ENCODE data around the gene THSD4.

DNA sequence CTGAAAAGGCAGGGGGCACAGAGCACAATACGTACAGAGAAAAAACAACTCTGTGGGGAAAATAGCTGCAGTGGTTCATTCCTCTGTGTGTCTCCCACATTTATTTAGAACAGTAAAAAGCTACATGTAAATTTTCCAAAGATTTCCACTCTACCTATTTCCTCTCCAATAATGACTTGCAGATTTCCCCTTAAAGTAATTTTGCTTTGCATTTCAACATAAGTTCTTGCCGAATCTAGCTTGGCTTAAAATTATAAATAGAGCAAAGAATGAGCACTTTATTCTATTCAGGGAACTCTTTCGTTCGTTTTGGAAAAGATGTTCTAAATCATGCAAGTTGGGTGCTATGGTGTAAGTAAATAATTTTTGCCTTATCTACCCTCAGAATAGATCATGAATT lies 636.9 kb downstream of the THSD4 start:
- TF ChIP-seq, protein P1, sequence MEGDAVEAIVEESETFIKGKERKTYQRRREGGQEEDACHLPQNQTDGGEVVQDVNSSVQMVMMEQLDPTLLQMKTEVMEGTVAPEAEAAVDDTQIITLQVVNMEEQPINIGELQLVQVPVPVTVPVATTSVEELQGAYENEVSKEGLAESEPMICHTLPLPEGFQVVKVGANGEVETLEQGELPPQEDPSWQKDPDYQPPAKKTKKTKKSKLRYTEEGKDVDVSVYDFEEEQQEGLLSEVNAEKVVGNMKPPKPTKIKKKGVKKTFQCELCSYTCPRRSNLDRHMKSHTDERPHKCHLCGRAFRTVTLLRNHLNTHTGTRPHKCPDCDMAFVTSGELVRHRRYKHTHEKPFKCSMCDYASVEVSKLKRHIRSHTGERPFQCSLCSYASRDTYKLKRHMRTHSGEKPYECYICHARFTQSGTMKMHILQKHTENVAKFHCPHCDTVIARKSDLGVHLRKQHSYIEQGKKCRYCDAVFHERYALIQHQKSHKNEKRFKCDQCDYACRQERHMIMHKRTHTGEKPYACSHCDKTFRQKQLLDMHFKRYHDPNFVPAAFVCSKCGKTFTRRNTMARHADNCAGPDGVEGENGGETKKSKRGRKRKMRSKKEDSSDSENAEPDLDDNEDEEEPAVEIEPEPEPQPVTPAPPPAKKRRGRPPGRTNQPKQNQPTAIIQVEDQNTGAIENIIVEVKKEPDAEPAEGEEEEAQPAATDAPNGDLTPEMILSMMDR (IDR thresholded peaks at IDR 0.05): no peak
- TF ChIP-seq POLR2A (IDR thresholded peaks at IDR 0.05): no peak

Data from sigmoid colon (tissue), 3 donors.